Measurements from ENCODE around the gene DNAH7. TPM values are rescaled to one million over a fixed set of nuclear protein-coding genes. Genes with fewer than 3 reads are reported as not detected.

DNAH7 gene
- total RNA-seq, 4 donors from 2014 or later = 0.10 to 1.2 (median 0.27) TPM

GRCh38 chr2:195967336-195967735 lies 101.3 kb downstream of the DNAH7 start:
- no peaks in the 10 kb centered on the region for H3K9me3 ChIP-seq
- 50% methylated on average over 2 of the region's 2 CpGs for WGBS

GRCh38 chr2:195961873-195962272 lies 106.8 kb downstream of the DNAH7 start:
- H3K4me3 ChIP-seq = no peak overlapping the region
- WGBS = 87% methylated on average over 5 of the region's 5 CpGs
- DNase-seq (ENCODE audit: low spot score in 2 of 2) = no peak
- H3K9me3 ChIP-seq = no peaks in the 10 kb centered on the region
- TF ChIP-seq EP300 (IDR thresholded peaks at IDR 0.05) (no peak), POLR2A (IDR thresholded peaks at IDR 0.05) (no peak), POLR2AphosphoS5 (IDR thresholded peaks at IDR 0.05) (no peak), CTCF (IDR thresholded peaks at IDR 0.05) (no peak)
- no peak overlapping the region for H3K27ac ChIP-seq
- H3K4me1 ChIP-seq = no peaks in the 10 kb centered on the region
- no peaks in the 10 kb centered on the region for H3K27me3 ChIP-seq
- no peaks in the 10 kb centered on the region for H3K36me3 ChIP-seq

More at GRCh38 chr2:195967336-195967735, 101.3 kb downstream of the DNAH7 start:
- Histone ChIP-seq H3K27ac (no peak overlapping the region), H3K27me3 (no peaks in the 10 kb centered on the region), H3K4me3 (no peak overlapping the region), H3K4me1 (no peaks in the 10 kb centered on the region), H3K36me3 (no peaks in the 10 kb centered on the region)
- DNase-seq (ENCODE audit: low spot score in 2 of 2) = no peak
- no peak for TF ChIP-seq CTCF (IDR thresholded peaks at IDR 0.05)
- TF ChIP-seq POLR2A (IDR thresholded peaks at IDR 0.05) = no peak
- TF ChIP-seq EP300 (IDR thresholded peaks at IDR 0.05) = no peak
- no peak for TF ChIP-seq POLR2AphosphoS5 (IDR thresholded peaks at IDR 0.05)

- no peaks in the 10 kb centered on the region for H3K9me3 ChIP-seq
- H3K4me1 ChIP-seq = no peaks in the 10 kb centered on the region
- no peak overlapping the region for H3K4me3 ChIP-seq
- no peaks in the 10 kb centered on the region for H3K27me3 ChIP-seq
- no peak overlapping the region for H3K27ac ChIP-seq
- WGBS = 59% methylated on average over 2 of the region's 2 CpGs
- no peak for TF ChIP-seq CTCF (IDR thresholded peaks at IDR 0.05)
- no peak for TF ChIP-seq EP300 (IDR thresholded peaks at IDR 0.05)
- no peak for TF ChIP-seq POLR2A (IDR thresholded peaks at IDR 0.05)
- TF ChIP-seq POLR2AphosphoS5 (IDR thresholded peaks at IDR 0.05) = no peak
- H3K36me3 ChIP-seq = no peaks in the 10 kb centered on the region
- no peak for DNase-seq (ENCODE audit: low spot score in 2 of 2)
These were observed 109.3 kb downstream of the DNAH7 start for GRCh38 chr2:195959341-195959740.

GRCh38 chr2:195956725-195957124 lies 111.9 kb downstream of the DNAH7 start:
- Histone ChIP-seq H3K27ac (no peak overlapping the region), H3K36me3 (no peaks in the 10 kb centered on the region), H3K4me3 (no peak overlapping the region), H3K9me3 (no peaks in the 10 kb centered on the region), H3K27me3 (no peaks in the 10 kb centered on the region), H3K4me1 (no peaks in the 10 kb centered on the region)
- 69% methylated on average over 3 of the region's 3 CpGs for WGBS
- no peak for DNase-seq (ENCODE audit: low spot score in 2 of 2)
- TF ChIP-seq POLR2A (IDR thresholded peaks at IDR 0.05) = no peak
- TF ChIP-seq CTCF (IDR thresholded peaks at IDR 0.05) = no peak
- no peak for TF ChIP-seq POLR2AphosphoS5 (IDR thresholded peaks at IDR 0.05)
- no peak for TF ChIP-seq EP300 (IDR thresholded peaks at IDR 0.05)

GRCh38 chr2:195945056-195945455 lies 123.6 kb downstream of the DNAH7 start:
- no peaks in the 10 kb centered on the region for H3K4me1 ChIP-seq
- TF ChIP-seq CTCF (IDR thresholded peaks at IDR 0.05) (no peak), POLR2AphosphoS5 (IDR thresholded peaks at IDR 0.05) (no peak), EP300 (IDR thresholded peaks at IDR 0.05) (no peak), POLR2A (IDR thresholded peaks at IDR 0.05) (no peak)
- H3K27me3 ChIP-seq = no peaks in the 10 kb centered on the region
- H3K27ac ChIP-seq = no peak overlapping the region
- H3K4me3 ChIP-seq = no peak overlapping the region
- H3K9me3 ChIP-seq = no peaks in the 10 kb centered on the region
- DNase-seq (ENCODE audit: low spot score in 2 of 2) = no peak
- H3K36me3 ChIP-seq = no peaks in the 10 kb centered on the region
